Stimulated activated naive CD4-positive, alpha-beta T cell (primary cell): Measurements from ENCODE around the gene ATP9B.

Experiments used
- DNase-seq, 6 experiments: peaks; one replicate each; lab custom pipeline; 2025; lab: John Stamatoyannopoulos, UW

Gene ATP9B

GRCh38 chr18:79396431-79397246 is 327.4 kb downstream of the ATP9B start:
- DNase-seq, result peak in 3 of 6 experiments; percentile 29 to 47 (median 37)

- DNase-seq, result no peak
These were observed 328.1 kb downstream of the ATP9B start for GRCh38 chr18:79397247-79397829.

GRCh38 chr18:79397830-79398761 is 328.9 kb downstream of the ATP9B start:
- no peak for DNase-seq

GRCh38 chr18:79399275-79400081 is 330.3 kb downstream of the ATP9B start:
- DNase-seq, result peak in 5 of 6 experiments; percentile 29 to 63 (median 42)

- DNase-seq, result peak; percentile 20 to 71 (median 61)
These were observed 330.9 kb downstream of the ATP9B start for GRCh38 chr18:79400091-79400590.

GRCh38 chr18:79400591-79401381 is 331.6 kb downstream of the ATP9B start:
- DNase-seq, result peak; percentile 45 to 64 (median 58)

- DNase-seq, result peak in 1 of 6 experiments; percentile 31
These were observed 332.5 kb downstream of the ATP9B start for GRCh38 chr18:79401494-79402208.

GRCh38 chr18:79402209-79402576 is 333.0 kb downstream of the ATP9B start:
- peak in 2 of 6 experiments; percentile 44 to 50 for DNase-seq

- DNase-seq, result peak in 4 of 6 experiments; percentile 14 to 48 (median 26)
These were observed 334.0 kb downstream of the ATP9B start for GRCh38 chr18:79402977-79403722.

- DNase-seq, result no peak
These were observed 334.8 kb downstream of the ATP9B start for GRCh38 chr18:79403723-79404566.

- peak in 3 of 6 experiments; percentile 15 to 33 (median 17) for DNase-seq
These were observed 335.3 kb downstream of the ATP9B start for GRCh38 chr18:79404567-79404910.

GRCh38 chr18:79405019-79405780 is 336.0 kb downstream of the ATP9B start:
- peak in 3 of 6 experiments; percentile 27 to 40 (median 37) for DNase-seq

GRCh38 chr18:79405781-79406575 is 336.8 kb downstream of the ATP9B start:
- peak; percentile 73 to 95 (median 92) for DNase-seq

- DNase-seq, result no peak
These were observed 337.5 kb downstream of the ATP9B start for GRCh38 chr18:79406708-79407107.

GRCh38 chr18:79409313-79409712 is 340.1 kb downstream of the ATP9B start:
- DNase-seq, result no peak

GRCh38 chr18:79410171-79410641 is 341.0 kb downstream of the ATP9B start:
- no peak for DNase-seq
